Effector CD4-positive, alpha-beta T cell (primary cell): ENCODE results near the gene SCG5.

Source experiments
- DNase-seq: peaks from one replicate; pipeline ENCODE4 v3.0.0-alpha.2; 2020

Gene SCG5

GRCh38 chr15:32692286-32692685, 50.8 kb downstream of the SCG5 start:
- no peak for DNase-seq

- DNase-seq = no peak
Observed at GRCh38 chr15:32694222-32694983, 52.9 kb downstream of the SCG5 start.

GRCh38 chr15:32698773-32699390, 57.4 kb downstream of the SCG5 start:
- DNase-seq = no peak

GRCh38 chr15:32700501-32701150, 59.1 kb downstream of the SCG5 start:
- DNase-seq = no peak

GRCh38 chr15:32701863-32702262, 60.4 kb downstream of the SCG5 start:
- no peak for DNase-seq

GRCh38 chr15:32704395-32704981, 63.0 kb downstream of the SCG5 start:
- no peak for DNase-seq

- no peak for DNase-seq
Observed at GRCh38 chr15:32705446-32705845, 63.9 kb downstream of the SCG5 start.

GRCh38 chr15:32706704-32707103, 65.2 kb downstream of the SCG5 start:
- DNase-seq = no peak

- no peak for DNase-seq
Observed at GRCh38 chr15:32707436-32707835, 65.9 kb downstream of the SCG5 start.

GRCh38 chr15:32709295-32710033, 68.0 kb downstream of the SCG5 start:
- no peak for DNase-seq

- no peak for DNase-seq
Observed at GRCh38 chr15:32715276-32715675, 73.8 kb downstream of the SCG5 start.

- DNase-seq = no peak
Observed at GRCh38 chr15:32716216-32716914, 74.9 kb downstream of the SCG5 start.

- DNase-seq = no peak
Observed at GRCh38 chr15:32716915-32717425, 75.5 kb downstream of the SCG5 start.

GRCh38 chr15:32717426-32718226, 76.1 kb downstream of the SCG5 start, which contains the start of gene GREM1:
Gene GREM1, plus strand, starts transcription at chr15:32718004. Its CDS starts 12,687 bp downstream, at chr15:32730691.
- DNase-seq = no peak

GRCh38 chr15:32718227-32718820, 76.8 kb downstream of the SCG5 start:
- DNase-seq = no peak

- no peak for DNase-seq
Observed at GRCh38 chr15:32718821-32719716, 77.6 kb downstream of the SCG5 start.

- no peak for DNase-seq
Observed at GRCh38 chr15:32721596-32721995, 80.1 kb downstream of the SCG5 start.

GRCh38 chr15:32722136-32722535, 80.6 kb downstream of the SCG5 start:
- no peak for DNase-seq

- DNase-seq = no peak
Observed at GRCh38 chr15:32723171-32723948, 81.8 kb downstream of the SCG5 start.
